NCI-H82 treated with DMSO at 0.1 percent for 48 hours (cell line): ENCODE data around the gene SPNS2.

ENCODE experiments used
- DNase-seq: peaks from one replicate; lab custom pipeline; 2025; ENCODE audit not compliant: unreplicated experiment; lab: John Stamatoyannopoulos, UW

SPNS2 gene, protein sequence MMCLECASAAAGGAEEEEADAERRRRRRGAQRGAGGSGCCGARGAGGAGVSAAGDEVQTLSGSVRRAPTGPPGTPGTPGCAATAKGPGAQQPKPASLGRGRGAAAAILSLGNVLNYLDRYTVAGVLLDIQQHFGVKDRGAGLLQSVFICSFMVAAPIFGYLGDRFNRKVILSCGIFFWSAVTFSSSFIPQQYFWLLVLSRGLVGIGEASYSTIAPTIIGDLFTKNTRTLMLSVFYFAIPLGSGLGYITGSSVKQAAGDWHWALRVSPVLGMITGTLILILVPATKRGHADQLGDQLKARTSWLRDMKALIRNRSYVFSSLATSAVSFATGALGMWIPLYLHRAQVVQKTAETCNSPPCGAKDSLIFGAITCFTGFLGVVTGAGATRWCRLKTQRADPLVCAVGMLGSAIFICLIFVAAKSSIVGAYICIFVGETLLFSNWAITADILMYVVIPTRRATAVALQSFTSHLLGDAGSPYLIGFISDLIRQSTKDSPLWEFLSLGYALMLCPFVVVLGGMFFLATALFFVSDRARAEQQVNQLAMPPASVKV

GRCh38 chr17:4498461-4499397, at the start of gene SPNS2:
TSS of gene SPNS2 (plus strand) at chr17:4498881. CDS start at chr17:4499048, 167 bp downstream.
- no peak for DNase-seq

GRCh38 chr17:4449736-4450135, 48.9 kb upstream of the SPNS2 start:
- DNase-seq = no peak

GRCh38 chr17:4450710-4451316, 47.9 kb upstream of the SPNS2 start:
- no peak for DNase-seq

GRCh38 chr17:4453812-4454591, 44.7 kb upstream of the SPNS2 start:
- DNase-seq = no peak

GRCh38 chr17:4460661-4461060, 38.0 kb upstream of the SPNS2 start:
- DNase-seq = no peak

DNA sequence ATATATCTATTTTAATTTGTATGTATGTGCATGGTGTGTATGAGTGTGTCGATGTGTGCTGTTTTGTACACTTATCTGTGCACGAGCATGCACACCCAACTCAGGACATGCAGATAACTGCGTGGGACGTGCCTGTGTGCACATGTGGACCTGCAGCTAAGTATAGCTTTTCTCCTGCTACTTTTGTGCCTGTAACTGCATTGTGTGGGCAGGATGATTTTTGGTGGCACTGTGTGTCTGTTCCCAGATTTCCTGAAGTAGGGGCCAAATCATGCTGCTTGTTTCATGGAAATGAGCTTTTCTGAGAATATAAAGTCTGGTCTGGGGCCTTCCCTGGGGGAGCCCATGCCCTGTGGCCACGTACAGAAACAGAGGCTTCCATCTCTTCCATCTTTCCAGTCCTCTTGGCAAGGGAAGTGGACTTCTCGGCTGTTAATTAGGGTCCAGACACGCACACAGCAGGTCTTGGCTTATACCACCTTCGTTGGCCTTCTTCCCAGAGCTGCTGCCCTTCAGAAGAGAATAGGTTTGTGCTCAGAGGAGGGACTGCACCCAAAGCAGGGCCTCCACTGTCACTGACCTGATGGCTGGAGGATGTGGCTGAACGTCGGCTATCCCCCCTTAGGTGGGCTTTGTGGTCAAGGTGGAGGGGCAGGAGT, 34.7 kb upstream of the SPNS2 start:
- no peak for DNase-seq

DNA sequence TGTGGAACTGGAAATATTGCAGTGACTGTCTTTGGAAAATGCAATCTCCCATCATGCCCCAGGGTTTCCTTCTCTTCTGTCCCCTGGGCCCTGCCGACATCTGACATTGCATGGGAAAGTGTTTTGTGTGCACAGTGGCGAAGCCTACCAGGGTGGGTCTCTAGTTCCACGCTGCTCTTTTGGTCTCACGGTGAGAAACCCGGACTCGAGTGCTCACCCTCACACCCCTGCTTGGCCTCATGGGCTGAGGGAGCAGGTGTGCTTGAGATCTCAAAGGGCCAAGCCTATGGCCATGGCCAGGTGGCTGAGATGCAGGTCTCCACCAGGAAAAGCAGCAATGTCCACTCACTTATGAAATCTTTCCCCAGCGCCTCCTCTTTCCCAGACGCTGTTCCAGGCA, 32.9 kb upstream of the SPNS2 start:
- DNase-seq = no peak

GRCh38 chr17:4467287-4467686, 31.4 kb upstream of the SPNS2 start:
- DNase-seq = no peak

GRCh38 chr17:4469552-4469951, 29.1 kb upstream of the SPNS2 start:
- no peak for DNase-seq

- no peak for DNase-seq
Measured at GRCh38 chr17:4472286-4472685, 26.4 kb upstream of the SPNS2 start.

DNA sequence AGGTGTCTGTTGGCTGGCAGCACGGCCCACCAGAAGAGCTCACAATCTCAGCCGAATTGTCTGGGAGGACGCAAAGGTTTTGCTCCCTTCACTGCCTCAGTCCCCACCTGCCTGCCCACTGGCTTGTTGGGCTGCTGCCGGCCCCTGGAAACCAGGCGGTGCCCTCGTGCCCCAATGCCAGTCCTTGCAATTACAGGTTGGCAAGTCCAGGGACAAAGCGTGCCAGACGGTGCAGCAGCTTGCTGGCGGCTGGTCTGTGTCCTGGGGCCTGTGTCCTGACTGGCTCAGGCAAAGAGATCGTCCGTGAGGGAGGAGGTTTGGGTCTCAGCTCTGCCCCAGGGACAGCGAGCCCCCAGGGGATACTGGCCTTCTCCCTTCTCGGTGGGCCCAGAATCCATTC, 24.6 kb upstream of the SPNS2 start:
- no peak for DNase-seq

GRCh38 chr17:4475001-4475400, 23.7 kb upstream of the SPNS2 start:
- no peak for DNase-seq

DNA sequence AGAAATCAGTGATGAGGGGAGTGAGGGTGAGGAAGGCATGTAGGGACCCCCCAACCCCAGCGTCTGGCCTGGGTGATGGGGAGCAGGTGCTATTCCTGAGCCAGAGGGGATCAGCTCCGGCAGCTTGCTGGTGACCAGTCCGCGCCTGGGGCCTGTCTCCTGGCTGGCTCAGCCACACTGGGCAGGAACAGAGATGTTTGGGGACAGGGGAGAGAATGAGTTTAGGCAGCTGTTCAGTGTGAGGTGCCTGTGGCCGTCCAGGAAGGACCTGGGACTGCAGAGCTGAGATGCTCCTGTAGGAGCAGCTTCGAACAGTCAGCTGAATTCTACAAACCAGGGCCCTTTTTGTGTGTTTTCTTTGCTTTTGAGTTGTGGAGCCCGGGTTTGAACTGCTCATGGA, 23.2 kb upstream of the SPNS2 start:
- DNase-seq = no peak

- DNase-seq = no peak
Measured at GRCh38 chr17:4476017-4476416, 22.7 kb upstream of the SPNS2 start.

GRCh38 chr17:4476511-4477070, 22.1 kb upstream of the SPNS2 start:
- no peak for DNase-seq

GRCh38 chr17:4477255-4477791, 21.4 kb upstream of the SPNS2 start:
- no peak for DNase-seq

DNA sequence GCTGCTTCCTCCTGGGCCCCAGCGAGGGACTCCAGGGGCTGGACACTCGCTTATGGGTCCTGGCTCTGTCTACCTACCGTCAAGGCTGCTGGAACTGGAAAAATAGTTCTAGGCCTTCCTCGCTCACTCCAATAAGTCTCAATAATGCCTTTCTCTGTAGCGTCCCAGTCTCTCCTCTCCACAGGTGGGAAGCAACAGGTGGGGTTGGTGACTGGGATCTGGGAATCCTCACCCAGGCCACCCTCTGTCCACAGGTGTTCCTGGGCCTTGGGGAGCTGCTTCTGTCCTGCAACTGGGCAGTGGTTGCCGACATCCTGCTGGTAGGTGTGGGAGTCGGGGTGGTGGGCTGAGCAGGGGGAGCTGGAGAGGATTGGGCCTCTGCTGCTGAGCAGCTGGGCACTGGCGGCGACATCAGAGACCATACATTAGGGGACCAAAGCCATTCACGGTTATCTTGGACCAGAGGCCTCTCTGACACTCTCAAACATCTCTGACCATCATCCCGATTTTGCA, 20.3 kb upstream of the SPNS2 start:
- DNase-seq = no peak

GRCh38 chr17:4479340-4479981, 19.2 kb upstream of the SPNS2 start:
- DNase-seq = no peak
